ENCODE results near the gene ADRM1.

- TF ChIP-seq CTCF (IDR thresholded peaks at IDR 0.05) (no peak), POLR2A (IDR thresholded peaks at IDR 0.05) (no peak)
Observed at GRCh38 chr20:62254021-62254724, 48.6 kb upstream of the ADRM1 start.
